ENCODE data around the gene TMEM163. TPM values are rescaled to one million over a fixed set of nuclear protein-coding genes. Genes with fewer than 3 reads are reported as not detected.

TMEM163 gene
- total and polyA plus RNA-seq, 2 donors (not counting 3 experiments of a cell fraction or from before 2014, with no cell fraction given) = 1.0 to 2.8 TPM

- ChIA-PET CTCF (no interaction called here), POLR2A (no interaction called here)
- intact Hi-C loops (cut with micrococcal nuclease) (no loop called here), dilution Hi-C loops (cut with MboI; ENCODE audit: extremely low pct_ligation_motif_present, low sequenced_read_pairs) (no loop called here)
- no peak for DNase-seq (ENCODE audit: low read depth, low spot score)
- Histone ChIP-seq H3K27ac (ENCODE audit: insufficient read depth, low read depth, low read length) (no peak overlapping the region), H3K4me3 (replicated peaks in 1 of 3; ENCODE audit: insufficient read depth in 1 of 3, low read depth in 1 of 3, low read length in 3 of 3) (no peak overlapping the region), H3K36me3 (ENCODE audit: control insufficient read depth in 2 of 2, extremely low read depth in 1 of 2, insufficient read depth in 2 of 2, low read length in 2 of 2) (no peaks in the 10 kb centered on the region), H3K27me3 (ENCODE audit: control insufficient read depth in 2 of 2, insufficient read depth in 2 of 2, low read length in 2 of 2) (peaks cover 2 to 5% of the 10 kb centered on the region in 2 experiments), H3K9me1 (replicated peaks; ENCODE audit: control insufficient read depth, extremely low read depth, insufficient read depth, low read length) (no peaks in the 10 kb centered on the region), H2AFZ (ENCODE audit: low read depth, low read length) (no peak overlapping the region), H3K4me2 (ENCODE audit: insufficient read depth, low read length) (no peak overlapping the region), H4K20me1 (replicated peaks; ENCODE audit: control insufficient read depth, extremely low read depth, insufficient read depth, low read length) (no peaks in the 10 kb centered on the region), H3K4me1 (ENCODE audit: control insufficient read depth, extremely low read depth, insufficient read depth, low read length) (no peaks in the 10 kb centered on the region), H3K9me3 (replicated peaks; ENCODE audit: control insufficient read depth, insufficient read depth, low read length) (no peaks in the 10 kb centered on the region), H3K79me2 (ENCODE audit: control insufficient read depth, insufficient read depth, low read length) (no peaks in the 10 kb centered on the region), H3K9ac (replicated peaks; ENCODE audit: extremely low read depth, insufficient read depth, low read length) (no peak overlapping the region)
- no peak for FAIRE-seq
- TF ChIP-seq JUN (IDR thresholded peaks at IDR 0.05; ENCODE audit: borderline replicate concordance, insufficient read depth, insufficient read length, low read depth) (no peak), GATA2 (IDR thresholded peaks at IDR 0.05; ENCODE audit: insufficient read depth, insufficient read length, low read depth, low read length) (no peak), EZH2 (IDR thresholded peaks at IDR 0.05; ENCODE audit: borderline replicate concordance, low read depth, low read length, severe bottlenecking) (no peak), CTCF (IDR thresholded peaks at IDR 0.05; ENCODE audit: extremely low read depth in 1 of 2, insufficient read depth in 1 of 2, low read depth in 1 of 2, low read length in 2 of 2) (no peak), POLR2AphosphoS5 (IDR thresholded peaks at IDR 0.05; ENCODE audit: insufficient read depth, low read depth, low read length) (no peak), MYC (IDR thresholded peaks at IDR 0.05; ENCODE audit: low read depth, low read length) (no peak), FOS (IDR thresholded peaks at IDR 0.05; ENCODE audit: borderline replicate concordance, insufficient read depth, low read length) (no peak), POLR2A (IDR thresholded peaks at IDR 0.05; ENCODE audit: low read depth, low read length) (no peak), MAX (IDR thresholded peaks at IDR 0.05; ENCODE audit: insufficient read depth, insufficient read length) (no peak)
- BruUV-seq (replicated peaks) = no TSS peak
Observed at GRCh38 chr2:134634054-134634753, 84.6 kb downstream of the TMEM163 start.
